ENCODE data around the gene RREB1. TPM values are rescaled to one million over a fixed set of nuclear protein-coding genes. Genes with fewer than 3 reads are reported as not detected.

The RREB1 gene
- total RNA-seq, 1 experiment from 2014 or later = 51.1 TPM

- no peak for DNase-seq
- no peaks in the 10 kb centered on the region for H3K9me3 ChIP-seq
- Mint-ChIP-seq H3K27ac (ENCODE audit: unreplicated experiment) (no peak overlapping the region), H3K36me3 (ENCODE audit: insufficient read depth, unreplicated experiment) (peaks cover 69% of the 10 kb centered on the region), H3K27me3 (ENCODE audit: insufficient read depth, unreplicated experiment) (no peaks in the 10 kb centered on the region), H3K4me1 (ENCODE audit: low read depth, unreplicated experiment) (peaks cover 7% of the 10 kb centered on the region), H3K4me3 (ENCODE audit: unreplicated experiment) (no peak overlapping the region), H3K9me3 (ENCODE audit: unreplicated experiment) (no peaks in the 10 kb centered on the region)
- ChIA-PET CTCF (no interaction called here), POLR2A (no interaction called here)
- H3K4me1 ChIP-seq = peaks cover 6% of the 10 kb centered on the region; the same call in 1 of the 2 replicates
- H3K27me3 ChIP-seq (replicated peaks; ENCODE audit: control insufficient read depth, insufficient read depth, low read length) = no peaks in the 10 kb centered on the region
- no TSS peak for BruUV-seq (replicated peaks)
- peaks cover 1% of the 10 kb centered on the region; the same call in 1 of the 2 replicates for H3K36me3 ChIP-seq (ENCODE audit: control insufficient read depth, insufficient read depth, low read length)
- H3K4me3 ChIP-seq (ENCODE audit: low read depth, low read length) = no peak overlapping the region
- intact Hi-C loops (cut with micrococcal nuclease; ENCODE audit: unreplicated experiment) = no loop called here
- TF ChIP-seq CTCF (IDR thresholded peaks at IDR 0.05; ENCODE audit: insufficient read depth in 1 of 2, low read depth in 1 of 2, low read length in 1 of 2, severe bottlenecking in 1 of 2, unreplicated experiment in 1 of 2) = no peak
Observed at GRCh38 chr6:7296602-7297001, 188.8 kb downstream of the RREB1 start.

GRCh38 chr6:7298113-7298512 lies 190.4 kb downstream of the RREB1 start:
- H3K36me3 ChIP-seq (ENCODE audit: control insufficient read depth, insufficient read depth, low read length) = peaks cover 1% of the 10 kb centered on the region; the same call in 1 of the 2 replicates
- no peak overlapping the region for H3K4me3 ChIP-seq (ENCODE audit: low read depth, low read length)
- Mint-ChIP-seq H3K36me3 (ENCODE audit: insufficient read depth, unreplicated experiment) (peaks cover 70% of the 10 kb centered on the region), H3K4me3 (ENCODE audit: unreplicated experiment) (no peak overlapping the region), H3K4me1 (ENCODE audit: low read depth, unreplicated experiment) (peaks cover 9% of the 10 kb centered on the region), H3K27ac (ENCODE audit: unreplicated experiment) (no peak overlapping the region), H3K9me3 (ENCODE audit: unreplicated experiment) (no peaks in the 10 kb centered on the region), H3K27me3 (ENCODE audit: insufficient read depth, unreplicated experiment) (no peaks in the 10 kb centered on the region)
- intact Hi-C loops (cut with micrococcal nuclease; ENCODE audit: unreplicated experiment) = no loop called here
- TF ChIP-seq CTCF (IDR thresholded peaks at IDR 0.05; ENCODE audit: insufficient read depth in 1 of 2, low read depth in 1 of 2, low read length in 1 of 2, severe bottlenecking in 1 of 2, unreplicated experiment in 1 of 2) = no peak
- H3K4me1 ChIP-seq = peaks cover 13% of the 10 kb centered on the region; the same call in 1 of the 2 replicates
- no peak for DNase-seq
- BruUV-seq (replicated peaks) = no TSS peak
- CTCF ChIA-PET = no interaction called here
- H3K9me3 ChIP-seq = no peaks in the 10 kb centered on the region
- POLR2A ChIA-PET = no interaction called here
- no peaks in the 10 kb centered on the region for H3K27me3 ChIP-seq (replicated peaks; ENCODE audit: control insufficient read depth, insufficient read depth, low read length)

- Histone ChIP-seq H3K4me1 (peaks cover 13% of the 10 kb centered on the region; the same call in 1 of the 2 replicates), H3K36me3 (ENCODE audit: control insufficient read depth, insufficient read depth, low read length) (peaks cover 4% of the 10 kb centered on the region; the same call in 1 of the 2 replicates), H3K9me3 (no peaks in the 10 kb centered on the region), H3K27me3 (replicated peaks; ENCODE audit: control insufficient read depth, insufficient read depth, low read length) (no peaks in the 10 kb centered on the region), H3K4me3 (ENCODE audit: low read depth, low read length) (no peak overlapping the region)
- no peak for TF ChIP-seq CTCF (IDR thresholded peaks at IDR 0.05; ENCODE audit: insufficient read depth in 1 of 2, low read depth in 1 of 2, low read length in 1 of 2, severe bottlenecking in 1 of 2, unreplicated experiment in 1 of 2)
- ChIA-PET POLR2A (no interaction called here), CTCF (no interaction called here)
- intact Hi-C loops (cut with micrococcal nuclease; ENCODE audit: unreplicated experiment) = no loop called here
- Mint-ChIP-seq H3K9me3 (ENCODE audit: unreplicated experiment) (no peaks in the 10 kb centered on the region), H3K4me3 (ENCODE audit: unreplicated experiment) (no peak overlapping the region), H3K27ac (ENCODE audit: unreplicated experiment) (no peak overlapping the region), H3K27me3 (ENCODE audit: insufficient read depth, unreplicated experiment) (no peaks in the 10 kb centered on the region), H3K36me3 (ENCODE audit: insufficient read depth, unreplicated experiment) (peaks cover 85% of the 10 kb centered on the region), H3K4me1 (ENCODE audit: low read depth, unreplicated experiment) (peaks cover 9% of the 10 kb centered on the region)
- DNase-seq = no peak
- no TSS peak for BruUV-seq (replicated peaks)
Observed at GRCh38 chr6:7300926-7301325, 193.2 kb downstream of the RREB1 start.

Other genes with a start within 250 kb of the RREB1 start
- gene SSR1, start 205.2 kb downstream of the RREB1 start, total RNA-seq (2022) = 136 and 150 TPM in 2 replicates

All from Caco-2 (cell line).